H9 (cell line): ENCODE data around the gene ABCE1. TPM values are rescaled to one million over a fixed set of nuclear protein-coding genes. Genes with fewer than 3 reads are reported as not detected.

ENCODE experiments used
- DNase-seq: peaks from one replicate; pipeline ENCODE4 v3.0.0-alpha.2; 2017
- H2AFZ ChIP-seq: one replicate; pipeline ENCODE4 v1.6.1; 2013; ENCODE audit warnings: mild to moderate bottlenecking, low read length, control low read depth, moderate library complexity
- H2AK5ac ChIP-seq: 2 replicates; pipeline ENCODE4 v1.6.1; 2013; ENCODE audit warnings: low read length, control low read depth, mixed read lengths; ENCODE audit not compliant: insufficient read length
- H2BK120ac ChIP-seq: one replicate; pipeline ENCODE4 v1.6.1; 2013; ENCODE audit warnings: low read depth, mild to moderate bottlenecking, low read length, control low read depth, inconsistent platforms; ENCODE audit not compliant: poor library complexity, severe bottlenecking
- H2BK12ac ChIP-seq: 2 replicates; pipeline ENCODE4 v1.6.1; 2013; ENCODE audit warnings: low read length, control low read depth, mixed read lengths, low read depth; ENCODE audit not compliant: insufficient read length
- H2BK15ac ChIP-seq: 2 replicates; pipeline ENCODE4 v1.6.1; 2013; ENCODE audit warnings: low read depth, low read length, control low read depth
- H2BK20ac ChIP-seq: one replicate; pipeline ENCODE4 v1.6.1; 2013; ENCODE audit warnings: low read depth, mild to moderate bottlenecking, low read length, control low read depth, inconsistent platforms; ENCODE audit not compliant: poor library complexity, severe bottlenecking
- H2BK5ac ChIP-seq: 2 replicates; pipeline ENCODE4 v1.6.1; 2013; ENCODE audit warnings: low read length, control low read depth, mixed read lengths; ENCODE audit not compliant: insufficient read length
- H3K14ac ChIP-seq: 2 replicates; pipeline ENCODE4 v1.6.1; 2013; ENCODE audit warnings: low read length, control low read depth; ENCODE audit not compliant: insufficient read depth
- H3K18ac ChIP-seq: 2 replicates; pipeline ENCODE4 v1.6.1; 2013; ENCODE audit warnings: low read depth, mild to moderate bottlenecking, mixed read lengths, low read length, control low read depth; ENCODE audit not compliant: insufficient read length
- H3K23ac ChIP-seq: 2 replicates; pipeline ENCODE4 v1.6.1; 2013; ENCODE audit warnings: low read length, control low read depth, mixed read lengths, low read depth; ENCODE audit not compliant: insufficient read length
- H3K23me2 ChIP-seq: 2 replicates; pipeline ENCODE4 v1.6.1; 2013; ENCODE audit warnings: low read depth, mild to moderate bottlenecking, mixed read lengths, low read length, control low read depth; ENCODE audit not compliant: insufficient read length, poor library complexity, severe bottlenecking
- H3K27ac ChIP-seq: 2 replicates; pipeline ENCODE4 v1.5.1; 2013; ENCODE audit warnings: low read length, control low read depth, mixed read lengths, low read depth; ENCODE audit not compliant: insufficient read length
- H3K27me3 ChIP-seq: 2 replicates; pipeline ENCODE4 v1.6.1; 2013; ENCODE audit warnings: low read length, control low read depth, inconsistent platforms; ENCODE audit not compliant: insufficient read depth
- H3K4ac ChIP-seq: 2 replicates; pipeline ENCODE4 v1.6.1; 2013; ENCODE audit warnings: low read depth, mild to moderate bottlenecking, control low read depth, inconsistent platforms, low read length, moderate library complexity
- H3K4me1 ChIP-seq: 2 replicates; pipeline ENCODE4 v1.6.1; 2013; ENCODE audit warnings: low read length, control low read depth, inconsistent platforms; ENCODE audit not compliant: insufficient read depth
- H3K4me2 ChIP-seq: 2 replicates; pipeline ENCODE4 v1.6.1; 2013; ENCODE audit warnings: low read length, control low read depth, mixed read lengths; ENCODE audit not compliant: insufficient read length, insufficient read depth
- H3K56ac ChIP-seq: 2 replicates; pipeline ENCODE4 v1.6.1; 2013; ENCODE audit warnings: low read depth, mild to moderate bottlenecking, mixed read lengths, low read length, control low read depth; ENCODE audit not compliant: insufficient read length
- H3K79me1 ChIP-seq: 2 replicates; pipeline ENCODE4 v1.6.1; 2013; ENCODE audit warnings: low read depth, mild to moderate bottlenecking, moderate library complexity, low read length, control low read depth, inconsistent platforms; ENCODE audit not compliant: insufficient read depth, poor library complexity, severe bottlenecking
- H3K79me2 ChIP-seq: 2 replicates; pipeline ENCODE4 v1.6.1; 2013; ENCODE audit warnings: low read length, control low read depth, inconsistent platforms; ENCODE audit not compliant: insufficient read depth
- H3K9ac ChIP-seq: 2 replicates; pipeline ENCODE4 v1.6.1; 2013; ENCODE audit warnings: low read length, control low read depth, mixed read lengths; ENCODE audit not compliant: insufficient read length; ENCODE audit errors: extremely low read depth
- H3K9me3 ChIP-seq: one replicate; pipeline ENCODE4 v1.6.1; 2013; ENCODE audit warnings: low read depth, low read length, inconsistent platforms; ENCODE audit not compliant: control insufficient read depth
- H3T11ph ChIP-seq: one replicate; pipeline ENCODE4 v1.6.1; 2013; ENCODE audit warnings: mild to moderate bottlenecking, low read length, control low read depth, inconsistent platforms
- H4K20me1 ChIP-seq: one replicate; pipeline ENCODE4 v1.6.1; 2013; ENCODE audit not compliant: control insufficient read depth, insufficient read length, insufficient read depth
- H4K5ac ChIP-seq: 2 replicates; pipeline ENCODE4 v1.6.1; 2013; ENCODE audit warnings: low read depth, mild to moderate bottlenecking, mixed read lengths, low read length, control low read depth; ENCODE audit not compliant: insufficient read length
- H4K8ac ChIP-seq: replicated peaks from 2 replicates; pipeline ENCODE4 v1.6.1; 2013; ENCODE audit warnings: low read length, control low read depth, mixed read lengths, low read depth; ENCODE audit not compliant: insufficient read length
- H4K91ac ChIP-seq: 2 replicates; pipeline ENCODE4 v1.6.1; 2013; ENCODE audit warnings: low read depth, mild to moderate bottlenecking, moderate library complexity, mixed read lengths, low read length, control low read depth; ENCODE audit not compliant: insufficient read length
- H3K27ac Mint-ChIP-seq, 3 experiments: 2 replicates in 2 of 3; 3 replicates in 1 of 3; pipeline ENCODE4 v1.8.0; 2020 to 2021; ENCODE audit warnings: mixed read lengths in 3 of 3, mild to moderate bottlenecking in 1 of 3, moderate library complexity in 1 of 3
- H3K27me3 Mint-ChIP-seq: 2 replicates; pipeline ENCODE4 v1.8.0; 2021; ENCODE audit warnings: low read depth, mild to moderate bottlenecking, moderate library complexity, mixed read lengths
- H3K36me3 Mint-ChIP-seq, 3 experiments: 2 replicates in 2 of 3; 3 replicates in 1 of 3; pipeline ENCODE4 v1.8.0; 2020 to 2021; ENCODE audit warnings: low read depth in 3 of 3, mixed read lengths in 3 of 3; ENCODE audit not compliant: insufficient read depth in 1 of 3
- H3K4me1 Mint-ChIP-seq, 2 experiments: 2 replicates each; pipeline ENCODE4 v1.8.0; 2020; ENCODE audit warnings: mixed read lengths in 2 of 2
- H3K4me3 Mint-ChIP-seq, 2 experiments: 2 replicates in 1 of 2; 3 replicates in 1 of 2; pipeline ENCODE4 v1.8.0; 2020 to 2021; ENCODE audit warnings: mild to moderate bottlenecking in 2 of 2, mixed read lengths in 2 of 2, moderate library complexity in 1 of 2
- H3K9me3 Mint-ChIP-seq, 2 experiments: 2 replicates in 1 of 2; 3 replicates in 1 of 2; pipeline ENCODE4 v1.8.0; 2020; ENCODE audit warnings: mild to moderate bottlenecking in 2 of 2, mixed read lengths in 2 of 2, moderate library complexity in 1 of 2
- CTCF ChIP-seq: fragments of 200-600 bp; sonication (generic); conservative IDR thresholded peaks from 3 replicates; pipeline ENCODE4 v1.8.0; 2021; ENCODE audit warnings: antibody characterized with exemption, mild to moderate bottlenecking
- WGBS: extraction: QIAGEN DNeasy Blood & Tissue Kit; methylation state at CpG from one replicate; pipeline ENCODE4 v1.1.7; 2013; ENCODE audit warnings: missing lambda C conversion rate, low lambda C conversion rate, mixed read lengths; ENCODE audit not compliant: insufficient read length; ENCODE audit errors: extremely low coverage; 5-methylcytosine and 5-hydroxymethylcytosine counted together
- total RNA-seq: library from RNA; stranded (reverse); gene quantifications from 2 replicates; pipeline ENCODE4 v1.2.1, GENCODE V29; 2021

Gene ABCE1
- total RNA-seq, 1 experiment from 2014 or later = 112 TPM

- Histone ChIP-seq H3K79me1 (peaks cover 7% of the 10 kb centered on the region), H3K9me3 (no peaks in the 10 kb centered on the region), H2BK120ac (no peak overlapping the region), H4K5ac (no peak overlapping the region), H3K23me2 (peaks cover under 1% of the 10 kb centered on the region), H3K79me2 (peaks cover 13% of the 10 kb centered on the region), H3K56ac (no peak overlapping the region), H3K4me1 (no peaks in the 10 kb centered on the region), H4K91ac (no peak overlapping the region), H2BK5ac (no peak overlapping the region), H3K9ac (no peak overlapping the region), H3T11ph (no peak overlapping the region), H2AK5ac (no peak overlapping the region), H3K18ac (no peak overlapping the region), H3K14ac (no peak overlapping the region), H4K8ac (no peak overlapping the region), H2BK12ac (no peak overlapping the region), H3K27ac (no peak overlapping the region), H3K23ac (no peak overlapping the region), H4K20me1 (no peaks in the 10 kb centered on the region), H3K4me2 (no peak overlapping the region), H2AFZ (no peak overlapping the region), H3K4ac (no peak overlapping the region), H2BK15ac (no peak overlapping the region), H3K27me3 (no peaks in the 10 kb centered on the region), H2BK20ac (no peak overlapping the region)
- no peak for TF ChIP-seq CTCF
- Mint-ChIP-seq H3K9me3 (peaks cover 3 to 8% of the 10 kb centered on the region in 2 experiments; a peak in 2 of 5 replicates), H3K27ac (no peak overlapping the region), H3K27me3 (no peaks in the 10 kb centered on the region), H3K4me3 (no peak overlapping the region), H3K36me3 (peaks cover 36 to 60% (median 45%) of the 10 kb centered on the region in 3 experiments), H3K4me1 (peaks cover 3 to 7% of the 10 kb centered on the region in 2 experiments; a peak in 2 of 4 replicates)
- WGBS = no CpG with 5 or more reads among the region's 2 CpGs
- DNase-seq = no peak
Measured at GRCh38 chr4:145093638-145094037, 4.5 kb upstream of the ABCE1 start.
